HS-27A (cell line): ENCODE measurements around the gene SCT.

Source experiments
- DNase-seq: peaks from one replicate; pipeline ENCODE4 v3.0.0-alpha.2; 2012; ENCODE audit warnings: low read depth, missing footprints

Gene SCT

DNA sequence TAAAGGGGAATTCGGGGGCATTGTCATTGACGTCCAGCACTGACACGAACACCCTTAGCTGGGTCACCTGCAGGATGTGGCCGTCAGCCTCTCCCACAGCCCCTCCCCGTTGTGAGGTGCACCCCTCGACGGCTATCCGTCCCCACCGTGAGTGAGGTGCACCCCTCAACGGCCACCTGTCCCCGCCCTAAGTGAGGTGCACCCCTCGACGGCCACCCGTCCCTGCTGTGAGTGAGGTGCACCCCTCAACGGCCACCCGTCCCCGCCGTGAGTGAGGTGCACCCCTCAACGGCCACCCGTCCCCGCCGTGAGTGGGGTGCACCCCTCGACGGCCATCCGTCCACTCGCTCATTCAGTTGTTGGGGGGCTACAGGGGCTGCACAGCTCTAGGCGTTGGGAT is 5.1 kb downstream of the SCT start:
- no peak for DNase-seq

DNA sequence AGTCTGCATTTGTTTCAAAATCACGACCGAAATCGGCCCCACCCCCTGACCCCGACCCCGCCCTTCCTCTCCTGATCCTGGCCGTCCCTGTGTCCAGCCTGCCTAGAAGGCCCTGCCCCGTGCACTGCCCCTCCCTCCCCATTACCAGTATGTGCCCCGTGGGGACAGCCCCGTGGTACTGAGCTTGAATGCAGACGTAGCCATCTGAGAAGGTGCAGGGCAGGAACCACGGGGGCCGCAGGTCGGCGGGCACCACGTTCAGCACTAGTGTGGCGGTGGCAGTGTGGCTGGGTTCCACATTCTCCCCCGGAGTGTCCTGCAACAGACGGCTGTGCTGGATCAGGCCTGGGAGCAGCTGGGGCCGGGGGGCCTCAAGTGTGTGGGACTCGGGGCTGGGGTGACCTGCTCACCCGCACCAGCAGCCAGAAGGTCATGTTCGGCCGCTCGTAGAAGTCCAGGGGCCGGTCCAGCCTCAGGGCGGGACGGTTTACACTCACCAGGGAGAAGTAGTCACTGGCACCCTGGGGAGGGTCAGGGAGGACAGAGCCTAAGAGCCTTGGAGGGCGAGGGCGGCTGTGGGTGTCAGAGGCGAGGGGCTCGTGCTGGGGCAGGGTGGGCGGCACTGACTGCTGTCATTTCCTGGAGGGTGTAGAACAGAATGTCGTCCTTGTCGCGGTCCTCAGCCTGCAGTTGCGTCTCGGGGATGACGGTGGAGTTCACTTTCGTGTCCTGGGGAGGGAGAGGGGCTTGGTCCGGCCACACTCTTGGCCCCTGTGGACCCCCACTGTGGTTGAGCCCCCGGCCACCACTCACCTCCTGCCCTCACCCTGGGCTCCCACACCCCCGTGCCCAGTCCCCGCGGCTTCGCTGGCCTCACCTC is 5.8 kb downstream of the SCT start:
- no peak for DNase-seq

GRCh38 chr11:620201-620600 is 6.8 kb downstream of the SCT start:
- no peak for DNase-seq

GRCh38 chr11:619628-620050 is 7.3 kb downstream of the SCT start:
- DNase-seq, result no peak

- no peak for DNase-seq
Observed at GRCh38 chr11:618856-619627, 7.9 kb downstream of the SCT start.

DNA sequence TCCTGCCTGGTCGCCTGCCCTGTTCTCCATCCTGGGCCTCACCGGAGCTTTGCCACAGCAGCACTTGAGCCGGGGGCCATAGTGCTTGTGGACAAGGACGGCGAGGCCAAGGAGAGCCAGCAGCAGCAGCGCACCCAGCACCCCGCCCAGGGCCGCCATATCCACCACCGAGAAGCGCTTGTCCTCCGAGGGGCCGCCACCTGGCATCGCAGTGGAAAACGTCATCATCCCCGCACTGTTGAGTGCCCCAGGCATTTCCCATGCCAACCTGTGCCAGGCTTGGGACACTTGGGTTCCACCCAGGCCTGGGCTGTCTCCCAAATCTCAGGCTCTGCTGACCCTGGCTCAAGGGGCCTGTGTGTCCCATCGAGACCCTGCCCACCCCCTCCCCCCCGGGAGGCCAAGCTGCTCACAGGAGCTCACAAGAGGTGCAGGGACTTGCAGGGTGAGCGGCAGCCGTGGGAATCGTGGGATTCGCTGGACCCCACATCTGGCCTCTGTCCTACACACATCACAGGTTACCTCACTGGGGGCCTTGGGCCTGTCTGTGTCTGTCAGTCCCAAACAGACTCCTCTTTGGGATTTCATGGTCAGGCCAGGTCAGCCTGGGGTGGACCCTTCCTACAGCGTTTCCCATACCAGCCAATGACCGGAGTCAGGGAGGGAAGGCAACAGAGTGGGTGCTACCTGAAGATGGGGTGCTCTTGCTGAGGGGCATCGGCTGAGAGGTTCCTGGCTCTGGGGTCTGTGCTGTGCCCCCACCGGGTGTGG is 8.9 kb downstream of the SCT start:
- no peak for DNase-seq

- no peak for DNase-seq
Observed at GRCh38 chr11:617199-617911, 9.6 kb downstream of the SCT start.

GRCh38 chr11:616320-617198 is 10.4 kb downstream of the SCT start:
- DNase-seq, result no peak

DNA sequence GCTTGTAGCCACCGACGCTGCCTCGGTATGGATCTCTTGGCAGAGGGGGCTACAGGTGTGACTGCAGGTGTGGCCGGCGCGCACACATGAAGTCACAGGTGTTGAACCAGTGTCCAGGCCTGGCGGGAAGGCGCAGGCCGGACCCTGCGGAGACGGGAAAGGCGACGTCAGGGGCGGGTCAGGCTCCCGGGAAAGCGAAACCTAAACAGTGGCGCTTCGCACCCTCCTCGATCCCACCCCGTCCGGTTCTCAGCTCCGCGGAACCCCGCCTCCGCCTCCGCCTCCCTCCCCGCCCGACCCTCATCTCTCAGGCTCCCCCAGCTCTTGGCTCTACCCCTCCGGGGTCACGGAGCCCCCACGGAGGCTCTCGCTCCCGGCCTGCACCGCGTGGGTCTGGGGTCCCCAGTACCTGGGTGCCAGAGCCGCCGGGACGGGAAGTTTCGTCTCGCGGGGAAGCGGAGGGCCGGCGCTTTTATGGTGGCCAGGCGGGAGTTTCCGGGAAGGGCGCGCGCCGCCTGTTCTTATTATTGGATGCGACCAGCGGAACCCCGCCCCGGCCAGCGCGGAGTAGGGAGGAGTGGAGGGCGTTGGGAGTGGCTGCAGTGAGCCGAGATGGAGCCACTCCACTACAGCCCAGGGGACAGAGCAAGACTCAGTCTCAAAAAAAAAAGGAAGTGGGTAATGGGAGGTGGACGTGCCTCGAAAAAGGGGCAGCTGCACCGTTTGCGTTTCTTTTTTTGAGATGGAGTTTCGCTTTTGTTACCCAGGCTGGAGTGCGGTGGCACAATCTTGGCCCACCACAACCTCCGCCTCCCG is 11.3 kb downstream of the SCT start, which contains the start of gene IRF7:
IRF7 (minus strand) TSS at position 447 of the 816 bp plus-strand sequence. CDS start 586 bp downstream, outside the sequence.
- DNase-seq, result peak; percentile 39

GRCh38 chr11:614623-615503 is 12.1 kb downstream of the SCT start:
- no peak for DNase-seq

DNA sequence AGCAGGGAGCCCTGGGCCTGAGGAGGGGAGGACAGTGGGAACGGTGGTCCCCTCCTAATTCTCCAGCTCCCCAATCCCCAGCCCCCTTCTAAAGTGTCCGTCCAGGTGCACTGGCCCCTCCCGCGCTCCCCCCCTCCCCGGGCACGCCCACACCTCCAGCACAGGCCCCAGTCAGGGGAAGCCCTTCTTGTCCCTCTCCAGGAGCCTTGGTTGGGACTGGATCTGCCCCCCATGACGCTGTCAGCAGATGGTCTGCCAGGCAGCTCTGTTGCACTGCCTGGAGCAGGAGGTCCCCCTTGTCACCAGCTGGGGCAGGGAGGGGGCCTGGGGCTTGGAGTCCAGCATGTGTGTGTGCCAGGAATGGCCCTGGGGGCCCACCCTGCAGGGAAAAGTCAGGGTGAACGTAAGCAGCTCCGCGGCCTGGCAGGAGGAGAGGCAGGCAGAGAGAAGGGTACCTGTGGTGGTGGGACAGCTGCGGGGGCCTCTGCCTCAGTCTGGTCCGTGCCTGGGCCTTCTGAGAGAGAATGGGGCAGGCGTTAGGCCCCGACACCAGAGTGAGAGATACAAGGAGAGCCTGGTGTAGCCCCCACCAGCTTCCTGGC is 12.9 kb downstream of the SCT start:
- no peak for DNase-seq

DNA sequence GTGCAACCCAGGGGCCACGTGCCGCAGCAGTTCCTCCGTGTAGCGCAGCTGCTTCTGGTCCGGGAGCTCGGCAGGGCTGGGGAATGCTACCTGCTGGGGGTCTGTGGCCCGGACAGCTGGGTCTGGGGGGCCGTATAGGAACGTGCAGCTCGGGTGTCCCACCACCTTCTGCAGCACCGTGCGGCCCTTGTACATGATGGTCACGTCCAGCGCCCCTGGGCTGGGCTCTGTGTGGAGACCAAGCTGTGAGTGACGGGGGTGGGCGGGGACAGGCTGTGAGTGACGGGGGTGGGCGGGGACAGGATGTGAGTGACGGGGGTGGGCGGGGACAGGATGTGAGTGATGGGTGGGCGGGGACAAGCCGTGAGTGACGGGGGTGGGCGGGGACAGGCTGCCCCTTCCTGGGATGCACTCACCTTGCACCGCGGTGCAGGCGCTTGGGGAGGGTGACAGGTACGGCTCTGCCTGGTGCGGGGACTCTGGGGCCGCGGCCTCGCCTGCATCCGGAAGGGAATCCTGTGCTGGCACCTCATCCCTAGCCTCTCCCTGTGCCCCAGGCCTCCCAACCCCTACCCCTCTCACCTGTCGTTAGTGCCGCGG is 13.5 kb downstream of the SCT start:
- DNase-seq, result no peak

DNA sequence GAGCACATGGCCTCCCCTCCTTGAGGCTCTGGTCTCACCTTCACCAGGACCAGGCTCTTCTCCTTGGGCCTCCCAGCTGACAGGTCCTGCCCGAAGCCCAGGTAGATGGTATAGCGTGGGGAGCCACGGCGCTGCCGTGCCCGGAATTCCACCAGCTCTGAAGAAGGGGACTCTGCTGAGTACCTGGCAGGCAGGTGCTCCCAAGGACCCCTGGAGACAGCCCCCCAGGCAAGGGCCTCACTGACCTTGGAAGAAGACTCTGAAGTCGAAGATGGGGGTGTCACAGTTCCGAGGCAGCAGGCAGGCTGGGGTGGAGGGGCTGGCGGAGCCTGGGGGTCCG is 14.1 kb downstream of the SCT start:
- DNase-seq, result no peak

DNA sequence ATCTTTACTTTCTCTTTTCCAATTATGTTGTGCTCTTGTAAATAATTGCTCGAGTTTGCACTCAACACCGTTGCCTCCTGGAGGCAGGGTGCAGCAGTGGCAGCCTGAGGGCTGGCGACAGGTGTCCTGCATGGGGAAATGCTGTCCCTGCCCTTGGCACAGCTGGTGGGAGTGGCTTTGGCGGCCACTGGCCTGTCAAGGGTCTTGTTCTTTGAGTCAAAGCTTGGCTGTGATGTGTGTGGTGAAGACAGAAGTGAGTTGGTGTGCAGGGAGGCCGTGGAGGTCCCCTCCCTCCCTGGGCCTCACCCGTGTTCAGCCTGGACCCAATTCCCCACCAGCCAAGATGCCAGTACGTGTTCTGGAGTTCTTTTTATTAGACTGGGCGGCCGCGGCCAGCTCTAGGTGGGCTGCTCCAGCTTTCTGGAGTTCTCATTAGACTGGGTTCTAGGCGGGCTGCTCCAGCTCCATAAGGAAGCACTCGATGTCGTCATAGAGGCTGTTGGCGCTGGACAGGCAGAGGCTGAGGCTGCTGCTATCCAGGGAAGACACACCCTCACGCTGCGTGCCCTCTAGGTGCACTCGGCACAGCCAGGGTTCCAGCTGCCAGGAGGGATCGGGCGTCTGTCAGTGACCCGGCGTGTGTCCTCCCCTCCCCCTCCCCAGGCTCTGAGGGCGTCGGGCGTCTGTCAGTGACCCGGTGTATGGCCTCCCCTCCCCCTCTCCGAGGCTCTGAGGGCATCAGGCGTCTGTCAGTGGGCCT is 14.6 kb downstream of the SCT start:
- no peak for DNase-seq

- DNase-seq, result no peak
Observed at GRCh38 chr11:611001-611996, 15.7 kb downstream of the SCT start.
